Transverse colon (tissue), 4 donors: ENCODE data around the gene ZBTB16. TPM values are rescaled to one million over a fixed set of nuclear protein-coding genes. Genes with fewer than 3 reads are reported as not detected.

Source experiments
- DNase-seq: peaks from one replicate; pipeline ENCODE4 v3.0.0-alpha.2; 2019
- H3K27ac ChIP-seq, 4 donors: fragments of 200-600 bp; sonication (generic); 2 replicates each; pipeline ENCODE4 v1.5.1; 2016 to 2018; ENCODE audit warnings: inconsistent platforms in 4 of 4
- H3K27me3 ChIP-seq: fragments of 200-600 bp; sonication (generic); 2 replicates; pipeline ENCODE4 v1.5.1; 2017; ENCODE audit warnings: inconsistent platforms
- H3K36me3 ChIP-seq, 4 donors: fragments of 200-600 bp; sonication (generic); 2 replicates each; pipeline ENCODE4 v1.5.1; 2017 to 2019; ENCODE audit warnings: inconsistent platforms in 4 of 4
- H3K4me1 ChIP-seq, 4 donors: fragments of 200-600 bp; sonication (generic); 2 replicates each; pipeline ENCODE4 v1.5.1; 2017 to 2020; ENCODE audit warnings: inconsistent platforms in 4 of 4
- H3K4me3 ChIP-seq, 4 donors: fragments of 200-600 bp; sonication (generic); 1 replicate in 1 of 4; 2 replicates in 3 of 4; pipeline versions ENCODE4 v1.5.1 to v1.6.1; 2017 to 2019; ENCODE audit warnings: inconsistent platforms in 4 of 4
- H3K9me3 ChIP-seq, 2 donors: fragments of 200-600 bp; sonication (generic); 2 replicates each; pipeline ENCODE4 v1.5.1; 2017 to 2019; ENCODE audit warnings: inconsistent platforms in 2 of 2
- CTCF ChIP-seq, 5 experiments: fragments of 200-600 bp in 3 of 5; fragments of 450-650 bp in 2 of 5; sonication (generic) in 3 of 5; IDR thresholded peaks; 1 replicate in 2 of 5; 2 replicates in 3 of 5; pipeline ENCODE4 v1.5.1; 2016 to 2017; ENCODE audit warnings: antibody characterized with exemption in 5 of 5, inconsistent platforms in 3 of 5, mild to moderate bottlenecking in 2 of 5, moderate library complexity in 1 of 5
- EP300 ChIP-seq: sonication (generic); formaldehyde crosslinking; IDR thresholded peaks from one replicate; pipeline ENCODE4 v1.6.1; 2017; ENCODE audit warnings: antibody characterized with exemption, low read depth
- POLR2A ChIP-seq: fragments of 450-650 bp; IDR thresholded peaks from one replicate; pipeline ENCODE4 v1.6.1; 2016; ENCODE audit warnings: antibody characterized with exemption, mild to moderate bottlenecking, moderate library complexity
- POLR2AphosphoS5 ChIP-seq, 3 donors: sonication (generic); formaldehyde crosslinking; IDR thresholded peaks; one replicate each; pipeline ENCODE4 v1.6.1; 2016; ENCODE audit warnings: antibody characterized with exemption in 3 of 3
- WGBS, 2 donors: methylation state at CpG; one replicate each; pipeline ENCODE4 v1.1.5; 2018; ENCODE audit warnings: low coverage in 1 of 2; 5-methylcytosine and 5-hydroxymethylcytosine counted together
- in situ Hi-C, 4 donors: fragments of 200-750 bp; cut with MboI; loops; one replicate each; pipeline versions ENCODE4 v1.15.0 to v1.15.1; 2017; ENCODE audit warnings: low sequenced_read_pairs in 3 of 4, low pct_ligation_motif_present in 1 of 4, low pct_unique_long_range_greater_than_20kb in 1 of 4
- intact Hi-C: fragments of 100-400 bp; cut with DNase I; formaldehyde crosslinking; loops from one replicate; pipeline ENCODE4 v1.15.1; 2023; ENCODE audit warnings: low total_unique reads
- total RNA-seq, 4 donors: library from RNA; depleted of rRNA; stranded (reverse); fragments of >200 nt; gene quantifications; one replicate each; pipeline ENCODE4 v1.1.0, GENCODE V29; 2016

The ZBTB16 gene
- total RNA-seq, 4 donors from 2014 or later: 108 to 271 (median 155) TPM

- in situ Hi-C loops (no loop called here), intact Hi-C loops (loop anchor here (5.0 kb wide), 1 partner anchor 477 kb away; no protein-coding TSS in a partner anchor)
- 91% methylated on average over 6 to 7 of the region's 7 CpGs for WGBS, 2 donors
- no peaks in the 10 kb centered on the region for H3K36me3 ChIP-seq
- DNase-seq: no peak
- TF ChIP-seq POLR2AphosphoS5 (IDR thresholded peaks at IDR 0.05) (no peak), EP300 (no peak), POLR2A (no peak), CTCF (IDR thresholded peaks at IDR 0.05) (no peak)
- H3K4me3 ChIP-seq: no peak overlapping the region
- peaks cover 0 to 15% (median 3%) of the 10 kb centered on the region in 4 donors for H3K4me1 ChIP-seq
- H3K27me3 ChIP-seq: no peaks in the 10 kb centered on the region
- H3K9me3 ChIP-seq: no peaks in the 10 kb centered on the region
- H3K27ac ChIP-seq: no peak overlapping the region
These were observed 225.4 kb downstream of the ZBTB16 start for GRCh38 chr11:114284914-114285313.

GRCh38 chr11:114285599-114285998, 226.1 kb downstream of the ZBTB16 start:
- no peak for TF ChIP-seq POLR2AphosphoS5 (IDR thresholded peaks at IDR 0.05)
- TF ChIP-seq EP300: no peak
- no peak for TF ChIP-seq CTCF (IDR thresholded peaks at IDR 0.05)
- TF ChIP-seq POLR2A: no peak
- Histone ChIP-seq H3K9me3 (no peaks in the 10 kb centered on the region), H3K4me1 (peaks cover 0 to 16% (median 3%) of the 10 kb centered on the region in 4 donors), H3K36me3 (no peaks in the 10 kb centered on the region), H3K27ac (no peak overlapping the region), H3K4me3 (no peak overlapping the region), H3K27me3 (no peaks in the 10 kb centered on the region)
- intact Hi-C loops (no loop called here), in situ Hi-C loops (no loop called here)
- no peak for DNase-seq
- WGBS, 2 donors: 90% methylated on average over 3 of the region's 3 CpGs; no CpG with 5 or more reads in 1 of the 2 donors

DNA sequence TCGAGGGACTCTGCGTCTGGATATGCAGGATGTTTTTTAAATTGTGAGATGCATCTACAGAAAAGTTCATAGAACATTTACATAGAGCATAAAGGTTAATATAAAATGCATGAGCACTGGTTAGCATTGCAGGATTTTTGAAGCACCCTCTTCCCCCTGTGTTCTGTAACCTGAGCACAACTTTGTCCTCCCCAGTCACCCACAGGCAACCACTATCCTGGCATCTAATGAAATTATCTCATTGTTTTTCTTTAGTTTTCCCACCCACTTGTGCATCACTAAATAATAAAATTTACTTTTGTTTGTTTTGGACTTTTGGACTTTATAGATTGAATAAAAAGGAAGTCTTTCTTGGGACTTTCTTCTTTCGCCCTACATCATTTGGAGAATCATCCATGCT, 226.7 kb downstream of the ZBTB16 start:
- no peak for DNase-seq
- H3K9me3 ChIP-seq: no peaks in the 10 kb centered on the region
- H3K4me3 ChIP-seq: no peak overlapping the region
- H3K27me3 ChIP-seq: no peaks in the 10 kb centered on the region
- H3K27ac ChIP-seq: no peak overlapping the region
- intact Hi-C loops: no loop called here
- TF ChIP-seq EP300 (no peak), POLR2AphosphoS5 (IDR thresholded peaks at IDR 0.05) (no peak), CTCF (IDR thresholded peaks at IDR 0.05) (no peak)
- peaks cover 0 to 17% (median 1%) of the 10 kb centered on the region in 4 donors for H3K4me1 ChIP-seq
- in situ Hi-C loops: no loop called here
- H3K36me3 ChIP-seq: no peaks in the 10 kb centered on the region
- 96 to 97% methylated on average over 3 of the region's 3 CpGs for WGBS, 2 donors

- Histone ChIP-seq H3K9me3 (no peaks in the 10 kb centered on the region), H3K36me3 (no peaks in the 10 kb centered on the region), H3K4me3 (no peak overlapping the region), H3K27ac (no peak overlapping the region), H3K27me3 (no peaks in the 10 kb centered on the region), H3K4me1 (peaks cover 0 to 21% (median 3%) of the 10 kb centered on the region in 4 donors)
- in situ Hi-C loops: no loop called here
- intact Hi-C loops: no loop called here
- no peak for TF ChIP-seq EP300
- no peak for TF ChIP-seq POLR2AphosphoS5 (IDR thresholded peaks at IDR 0.05)
- TF ChIP-seq POLR2A: no peak
- TF ChIP-seq CTCF (IDR thresholded peaks at IDR 0.05): no peak
- DNase-seq: no peak
- WGBS, 2 donors: 61 to 79% methylated on average over 2 of the region's 2 CpGs
These were observed 227.6 kb downstream of the ZBTB16 start for GRCh38 chr11:114287154-114287553.
